Thoracic aorta (tissue), 2 donors: Measurements from ENCODE around the gene ACTR10. TPM values are rescaled to one million over a fixed set of nuclear protein-coding genes. Genes with fewer than 3 reads are reported as not detected.

Source experiments
- ATAC-seq: fragments of 150-250 bp; one replicate; pipeline ENCODE4 v1.8.0; 2017; ENCODE audit warnings: low read depth; ENCODE audit not compliant: insufficient number of reproducible peaks, low FRiP score
- DNase-seq: peaks from one replicate; pipeline ENCODE4 v3.0.0-alpha.2; 2020; ENCODE audit warnings: low spot score
- H3K27ac ChIP-seq, 2 donors: fragments of 200-600 bp; sonication (generic); 1 replicate in 1 of 2; 2 replicates in 1 of 2; pipeline ENCODE4 v1.5.1; 2016; ENCODE audit warnings: mild to moderate bottlenecking in 2 of 2, moderate library complexity in 2 of 2
- H3K27me3 ChIP-seq: fragments of 200-600 bp; sonication (generic); replicated peaks from 2 replicates; pipeline ENCODE4 v1.6.0; 2016; ENCODE audit warnings: mild to moderate bottlenecking; ENCODE audit not compliant: insufficient read depth
- H3K36me3 ChIP-seq: fragments of 200-600 bp; sonication (generic); one replicate; pipeline ENCODE4 v1.5.1; 2016
- H3K4me1 ChIP-seq, 2 donors: fragments of 200-600 bp; sonication (generic); 1 replicate in 1 of 2; 2 replicates in 1 of 2; pipeline versions ENCODE4 v1.5.1 to v1.6.0; 2016; ENCODE audit warnings: low read depth in 2 of 2, mild to moderate bottlenecking in 1 of 2; ENCODE audit not compliant: control insufficient read depth in 1 of 2
- H3K4me3 ChIP-seq: fragments of 200-600 bp; sonication (generic); 2 replicates; pipeline ENCODE4 v1.5.1; 2016; ENCODE audit warnings: mild to moderate bottlenecking
- H3K9me3 ChIP-seq: fragments of 200-600 bp; sonication (generic); 2 replicates; pipeline ENCODE4 v1.5.1; 2016
- total RNA-seq, 2 donors: library from RNA; depleted of rRNA; stranded (reverse); fragments of >200 nt; gene quantifications; one replicate each; pipeline versions ENCODE4 v1.1.0 to v1.2.3, GENCODE V29; 2016
- TF ChIP-seq, protein P1 (sequence below): fragments of 200-600 bp; sonication (generic); IDR thresholded peaks from one replicate; pipeline ENCODE4 v1.5.1; 2019; ENCODE audit warnings: antibody characterized with exemption

ACTR10 gene
- total RNA-seq, 2 donors from 2014 or later = 78.5 to 79.7 TPM

DNA sequence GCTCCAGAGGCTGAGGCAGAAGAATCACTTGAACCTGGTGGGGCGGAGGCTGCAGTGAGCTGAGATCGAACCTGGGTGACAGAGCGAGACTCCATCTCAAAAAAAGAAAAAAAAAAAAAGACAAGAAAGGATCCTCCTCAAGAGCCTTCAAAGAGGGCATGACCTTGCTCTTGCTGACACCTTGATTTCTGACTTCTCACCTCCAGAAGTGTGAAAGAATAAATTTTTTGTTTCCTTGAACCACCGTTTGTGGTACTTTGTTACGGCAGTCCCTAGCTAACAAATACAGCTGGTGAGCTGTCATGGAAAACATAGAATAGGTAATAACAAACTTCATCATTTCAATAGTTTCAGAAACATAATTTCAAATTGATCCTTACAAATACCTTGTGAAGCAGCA lies 1.9 kb upstream of the ACTR10 start:
- Histone ChIP-seq H3K36me3 (no peaks in the 10 kb centered on the region), H3K4me3 (no peak overlapping the region), H3K27me3 (no peaks in the 10 kb centered on the region), H3K9me3 (no peaks in the 10 kb centered on the region), H3K4me1 (peaks cover 17 to 19% of the 10 kb centered on the region in 2 donors), H3K27ac (no peak overlapping the region)
- no peak for ATAC-seq
- TF ChIP-seq, protein P1, sequence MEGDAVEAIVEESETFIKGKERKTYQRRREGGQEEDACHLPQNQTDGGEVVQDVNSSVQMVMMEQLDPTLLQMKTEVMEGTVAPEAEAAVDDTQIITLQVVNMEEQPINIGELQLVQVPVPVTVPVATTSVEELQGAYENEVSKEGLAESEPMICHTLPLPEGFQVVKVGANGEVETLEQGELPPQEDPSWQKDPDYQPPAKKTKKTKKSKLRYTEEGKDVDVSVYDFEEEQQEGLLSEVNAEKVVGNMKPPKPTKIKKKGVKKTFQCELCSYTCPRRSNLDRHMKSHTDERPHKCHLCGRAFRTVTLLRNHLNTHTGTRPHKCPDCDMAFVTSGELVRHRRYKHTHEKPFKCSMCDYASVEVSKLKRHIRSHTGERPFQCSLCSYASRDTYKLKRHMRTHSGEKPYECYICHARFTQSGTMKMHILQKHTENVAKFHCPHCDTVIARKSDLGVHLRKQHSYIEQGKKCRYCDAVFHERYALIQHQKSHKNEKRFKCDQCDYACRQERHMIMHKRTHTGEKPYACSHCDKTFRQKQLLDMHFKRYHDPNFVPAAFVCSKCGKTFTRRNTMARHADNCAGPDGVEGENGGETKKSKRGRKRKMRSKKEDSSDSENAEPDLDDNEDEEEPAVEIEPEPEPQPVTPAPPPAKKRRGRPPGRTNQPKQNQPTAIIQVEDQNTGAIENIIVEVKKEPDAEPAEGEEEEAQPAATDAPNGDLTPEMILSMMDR = no peak
- no peak for DNase-seq

DNA sequence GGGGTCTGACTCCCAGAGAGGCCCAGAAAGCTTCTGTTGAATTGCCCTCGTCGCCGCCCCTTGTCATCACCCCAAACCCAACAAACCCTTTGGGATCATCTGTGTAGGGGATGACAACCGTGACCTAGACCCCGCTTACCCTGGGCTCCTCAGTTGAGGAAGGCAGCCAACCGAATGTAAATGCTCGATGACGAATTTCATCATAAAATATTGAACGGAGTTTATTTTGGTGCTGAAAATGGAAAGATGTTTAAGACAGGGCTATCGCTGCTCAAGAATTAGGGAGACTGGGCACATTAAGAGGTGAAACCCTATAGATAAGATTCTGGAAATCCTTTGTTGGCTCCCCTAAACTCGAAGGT lies 512 bp downstream of the ACTR10 start:
- H3K27me3 ChIP-seq = no peaks in the 10 kb centered on the region

DNA sequence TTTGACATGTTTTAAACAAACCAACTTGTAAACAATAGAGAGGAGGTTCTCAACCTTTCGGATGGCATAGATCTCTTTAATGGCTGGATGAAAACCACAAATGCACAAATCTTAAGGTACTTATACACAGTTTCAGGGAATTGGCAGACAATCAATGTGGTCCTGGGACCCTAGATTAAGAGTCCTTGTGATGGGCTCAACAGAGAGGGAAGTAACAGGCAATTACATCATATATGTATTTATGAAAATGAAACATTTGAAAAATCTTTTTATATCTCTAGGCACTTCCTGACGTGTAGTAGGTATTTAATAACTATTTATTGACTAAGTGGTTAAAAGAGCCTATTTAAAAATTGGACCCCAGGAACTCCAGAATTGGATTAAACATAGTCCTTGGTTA lies 897 bp downstream of the ACTR10 start:
- Histone ChIP-seq H3K36me3 (no peaks in the 10 kb centered on the region), H3K9me3 (no peaks in the 10 kb centered on the region), H3K27me3 (no peaks in the 10 kb centered on the region), H3K4me3 (peak overlapping the region; percentile 100), H3K27ac (peak overlapping the region; percentile 92 to 94), H3K4me1 (peaks cover 16 to 17% of the 10 kb centered on the region in 2 donors)
- DNase-seq (no peak), ATAC-seq (no peak)
- TF ChIP-seq, protein P1 = no peak

More for the DNA sequence above, 512 bp downstream of the ACTR10 start:
- Histone ChIP-seq H3K4me1 (peaks cover 16 to 17% of the 10 kb centered on the region in 2 donors), H3K9me3 (no peaks in the 10 kb centered on the region), H3K27ac (peak overlapping the region; percentile 92 to 94), H3K36me3 (no peaks in the 10 kb centered on the region), H3K4me3 (peak overlapping the region; percentile 100)
- no peak for DNase-seq
- ATAC-seq = no peak
- TF ChIP-seq, protein P1 = no peak

DNA sequence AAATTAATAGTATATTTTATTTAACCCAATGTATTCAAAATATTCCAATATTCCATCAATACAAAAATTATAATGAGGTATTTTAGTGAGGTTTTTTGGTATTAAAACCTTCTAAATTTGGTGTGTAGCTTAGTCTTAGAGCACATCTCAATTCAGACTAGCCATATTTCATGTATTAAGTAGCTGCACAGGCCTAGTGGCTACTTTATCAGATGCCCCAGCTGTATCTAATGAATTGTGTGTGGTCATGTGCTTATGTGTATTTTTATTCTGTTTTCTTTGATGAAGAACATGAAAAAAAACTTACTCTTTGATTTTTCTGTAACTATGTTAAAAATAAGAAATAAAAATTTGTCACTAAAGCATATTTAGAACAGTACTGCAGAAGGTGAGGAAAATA lies 13.2 kb downstream of the ACTR10 start:
- no peak for ATAC-seq
- Histone ChIP-seq H3K36me3 (peaks cover 26% of the 10 kb centered on the region), H3K27ac (no peak overlapping the region), H3K27me3 (no peaks in the 10 kb centered on the region), H3K4me3 (no peak overlapping the region), H3K9me3 (no peaks in the 10 kb centered on the region), H3K4me1 (no peaks in the 10 kb centered on the region)
- DNase-seq = no peak
- TF ChIP-seq, protein P1 = no peak

DNA sequence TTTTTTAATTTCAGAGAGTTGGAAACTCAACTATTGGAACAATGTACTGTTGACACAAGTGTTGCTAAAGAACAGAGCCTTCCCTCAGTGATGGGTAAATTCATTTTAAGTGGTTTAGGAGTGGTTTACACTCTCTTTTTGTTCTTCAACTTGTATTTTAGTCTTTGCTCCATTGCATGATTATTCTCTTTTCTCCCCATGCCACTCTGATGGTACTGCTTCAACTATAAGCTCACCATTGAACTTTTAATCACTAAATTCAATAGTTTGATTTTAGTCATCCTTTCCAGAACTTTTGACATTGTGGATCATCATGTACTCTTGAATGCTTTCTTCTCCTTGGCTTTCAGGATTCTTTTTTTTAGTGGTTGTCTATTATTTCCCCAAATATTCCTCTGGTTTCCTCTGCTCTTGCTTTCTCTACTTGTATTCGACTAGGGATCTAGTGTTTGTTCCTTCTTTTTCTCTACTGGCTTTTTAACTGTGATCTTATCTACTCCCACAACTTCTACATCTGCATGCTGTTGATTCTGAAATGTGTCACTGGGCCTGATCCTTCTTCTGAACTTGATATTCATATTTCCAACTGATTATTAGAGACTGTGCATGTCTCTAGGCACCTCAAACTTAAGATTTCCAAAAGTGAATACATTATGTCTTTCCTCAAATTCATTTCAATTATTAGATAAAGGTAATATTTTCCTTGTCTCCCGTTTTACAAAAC lies 15.4 kb downstream of the ACTR10 start:
- TF ChIP-seq, protein P1 = no peak
- DNase-seq = no peak
- H3K27me3 ChIP-seq = no peaks in the 10 kb centered on the region
- H3K36me3 ChIP-seq = peaks cover 24% of the 10 kb centered on the region
- H3K9me3 ChIP-seq = no peaks in the 10 kb centered on the region
- no peak for ATAC-seq
- no peak overlapping the region for H3K27ac ChIP-seq
- H3K4me3 ChIP-seq = no peak overlapping the region
- no peaks in the 10 kb centered on the region for H3K4me1 ChIP-seq
